Measurements from ENCODE around the gene KIF5C.

- TF ChIP-seq CTCF (optimal IDR thresholded peaks at IDR 0.05 in 1 of 3, IDR thresholded peaks at IDR 0.05 in 1 of 3, conservative IDR thresholded peaks at IDR 0.05 in 1 of 3; ENCODE audit: extremely low read depth in 1 of 3, insufficient read depth in 2 of 3, low read length in 3 of 3): no peak
- TF ChIP-seq EZH2 (IDR thresholded peaks at IDR 0.05; ENCODE audit: low read length): no peak
These were observed 33.0 kb upstream of the KIF5C start for GRCh38 chr2:148842050-148842449.
